Measurements from ENCODE around the gene TWIST2. TPM values are rescaled to one million over a fixed set of nuclear protein-coding genes. Genes with fewer than 3 reads are reported as not detected.

The TWIST2 gene
- total and polyA plus RNA-seq, 4 donors: 2.2 to 9.1 (median 4.3) TPM

- peak in 1 of 6 donors; percentile 26 for DNase-seq (ENCODE audit: low read depth in 4 of 6, low spot score in 6 of 6)
- Histone ChIP-seq H3K27ac (ENCODE audit: low read depth, low read length) (peak overlapping the region; percentile 79), H3K9me3 (ENCODE audit: control insufficient read depth, insufficient read depth, low read length) (no peaks in the 10 kb centered on the region), H3K27me3 (ENCODE audit: control insufficient read depth, insufficient read depth, low read length) (peaks cover 68% of the 10 kb centered on the region), H3K4me1 (ENCODE audit: control insufficient read depth, insufficient read depth, low read length) (peaks cover 30% of the 10 kb centered on the region), H3K4me3 (ENCODE audit: low read depth, low read length) (peak overlapping the region; percentile 52), H3K36me3 (ENCODE audit: control insufficient read depth, insufficient read depth, low read length) (no peaks in the 10 kb centered on the region)
- 3% methylated on average over 80 of the region's 80 CpGs for WGBS (ENCODE audit: insufficient coverage)
These were observed 1.1 kb upstream of the TWIST2 start for GRCh38 chr2:238846628-238847418.

GRCh38 chr2:238847419-238847801 lies 475 bp upstream of the TWIST2 start:
- Histone ChIP-seq H3K4me3 (ENCODE audit: low read depth, low read length) (peak overlapping the region; percentile 52), H3K9me3 (ENCODE audit: control insufficient read depth, insufficient read depth, low read length) (no peaks in the 10 kb centered on the region), H3K27ac (ENCODE audit: low read depth, low read length) (peak overlapping the region; percentile 79), H3K36me3 (ENCODE audit: control insufficient read depth, insufficient read depth, low read length) (no peaks in the 10 kb centered on the region), H3K4me1 (ENCODE audit: control insufficient read depth, insufficient read depth, low read length) (peaks cover 30% of the 10 kb centered on the region), H3K27me3 (ENCODE audit: control insufficient read depth, insufficient read depth, low read length) (peaks cover 70% of the 10 kb centered on the region)
- DNase-seq (ENCODE audit: low read depth in 4 of 6, low spot score in 6 of 6): peak in 1 of 6 donors; percentile 17
- 6% methylated on average over 30 of the region's 30 CpGs for WGBS (ENCODE audit: insufficient coverage)

GRCh38 chr2:238848691-238848975 lies 748 bp downstream of the TWIST2 start:
- WGBS (ENCODE audit: insufficient coverage): 4% methylated on average over 36 of the region's 36 CpGs
- DNase-seq (ENCODE audit: low read depth in 4 of 6, low spot score in 6 of 6): no peak
- Histone ChIP-seq H3K9me3 (ENCODE audit: control insufficient read depth, insufficient read depth, low read length) (no peaks in the 10 kb centered on the region), H3K27me3 (ENCODE audit: control insufficient read depth, insufficient read depth, low read length) (peaks cover 70% of the 10 kb centered on the region), H3K27ac (ENCODE audit: low read depth, low read length) (no peak overlapping the region), H3K4me1 (ENCODE audit: control insufficient read depth, insufficient read depth, low read length) (peaks cover 30% of the 10 kb centered on the region), H3K36me3 (ENCODE audit: control insufficient read depth, insufficient read depth, low read length) (no peaks in the 10 kb centered on the region), H3K4me3 (ENCODE audit: low read depth, low read length) (peak overlapping the region; percentile 60)

- Histone ChIP-seq H3K36me3 (ENCODE audit: control insufficient read depth, insufficient read depth, low read length) (no peaks in the 10 kb centered on the region), H3K9me3 (ENCODE audit: control insufficient read depth, insufficient read depth, low read length) (no peaks in the 10 kb centered on the region), H3K27me3 (ENCODE audit: control insufficient read depth, insufficient read depth, low read length) (peaks cover 69% of the 10 kb centered on the region), H3K27ac (ENCODE audit: low read depth, low read length) (no peak overlapping the region), H3K4me3 (ENCODE audit: low read depth, low read length) (peak overlapping the region; percentile 47), H3K4me1 (ENCODE audit: control insufficient read depth, insufficient read depth, low read length) (peaks cover 30% of the 10 kb centered on the region)
- 3% methylated on average over 70 of the region's 70 CpGs for WGBS (ENCODE audit: insufficient coverage)
- peak in 1 of 6 donors; percentile 15 for DNase-seq (ENCODE audit: low read depth in 4 of 6, low spot score in 6 of 6)
These were observed 1.3 kb downstream of the TWIST2 start for GRCh38 chr2:238848976-238849853.

- Histone ChIP-seq H3K27ac (ENCODE audit: low read depth, low read length) (no peak overlapping the region), H3K4me1 (ENCODE audit: control insufficient read depth, insufficient read depth, low read length) (peaks cover 34% of the 10 kb centered on the region)
These were observed 2.2 kb downstream of the TWIST2 start for GRCh38 chr2:238850091-238850490.

GRCh38 chr2:238851026-238851425 lies 3.1 kb downstream of the TWIST2 start:
- H3K36me3 ChIP-seq (ENCODE audit: control insufficient read depth, insufficient read depth, low read length): no peaks in the 10 kb centered on the region
- H3K9me3 ChIP-seq (ENCODE audit: control insufficient read depth, insufficient read depth, low read length): no peaks in the 10 kb centered on the region
- H3K27ac ChIP-seq (ENCODE audit: low read depth, low read length): no peak overlapping the region
- DNase-seq (ENCODE audit: low read depth in 4 of 6, low spot score in 6 of 6): no peak
- H3K4me3 ChIP-seq (ENCODE audit: low read depth, low read length): no peak overlapping the region
- WGBS (ENCODE audit: insufficient coverage): 80% methylated on average over 1 of the region's 5 CpGs
- H3K27me3 ChIP-seq (ENCODE audit: control insufficient read depth, insufficient read depth, low read length): peaks cover 60% of the 10 kb centered on the region
- H3K4me1 ChIP-seq (ENCODE audit: control insufficient read depth, insufficient read depth, low read length): peaks cover 29% of the 10 kb centered on the region

More at GRCh38 chr2:238850091-238850490, 2.2 kb downstream of the TWIST2 start:
- H3K4me3 ChIP-seq (ENCODE audit: low read depth, low read length): peak overlapping the region; percentile 47
- H3K27me3 ChIP-seq (ENCODE audit: control insufficient read depth, insufficient read depth, low read length): peaks cover 68% of the 10 kb centered on the region
- H3K36me3 ChIP-seq (ENCODE audit: control insufficient read depth, insufficient read depth, low read length): no peaks in the 10 kb centered on the region
- no peaks in the 10 kb centered on the region for H3K9me3 ChIP-seq (ENCODE audit: control insufficient read depth, insufficient read depth, low read length)
- whole genome bisulfite sequencing (ENCODE audit: insufficient coverage): no CpG with 5 or more reads among the region's 2 CpGs
- no peak for DNase-seq (ENCODE audit: low read depth in 4 of 6, low spot score in 6 of 6)

GRCh38 chr2:238851761-238852160 lies 3.9 kb downstream of the TWIST2 start:
- peaks cover 53% of the 10 kb centered on the region for H3K27me3 ChIP-seq (ENCODE audit: control insufficient read depth, insufficient read depth, low read length)
- H3K4me3 ChIP-seq (ENCODE audit: low read depth, low read length): no peak overlapping the region
- no peak overlapping the region for H3K27ac ChIP-seq (ENCODE audit: low read depth, low read length)
- H3K36me3 ChIP-seq (ENCODE audit: control insufficient read depth, insufficient read depth, low read length): no peaks in the 10 kb centered on the region
- H3K4me1 ChIP-seq (ENCODE audit: control insufficient read depth, insufficient read depth, low read length): peaks cover 22% of the 10 kb centered on the region
- H3K9me3 ChIP-seq (ENCODE audit: control insufficient read depth, insufficient read depth, low read length): no peaks in the 10 kb centered on the region
- no peak for DNase-seq (ENCODE audit: low read depth in 4 of 6, low spot score in 6 of 6)
- 92% methylated on average over 2 of the region's 3 CpGs for whole genome bisulfite sequencing (ENCODE audit: insufficient coverage)

GRCh38 chr2:238852206-238852869 lies 4.5 kb downstream of the TWIST2 start:
- no CpG with 5 or more reads among the region's 9 CpGs for WGBS (ENCODE audit: insufficient coverage)
- peaks cover 48% of the 10 kb centered on the region for H3K27me3 ChIP-seq (ENCODE audit: control insufficient read depth, insufficient read depth, low read length)

GRCh38 chr2:238853218-238853617 lies 5.3 kb downstream of the TWIST2 start:
- H3K4me1 ChIP-seq (ENCODE audit: control insufficient read depth, insufficient read depth, low read length): peaks cover 14% of the 10 kb centered on the region

More at GRCh38 chr2:238852206-238852869, 4.5 kb downstream of the TWIST2 start:
- Histone ChIP-seq H3K4me1 (ENCODE audit: control insufficient read depth, insufficient read depth, low read length) (peaks cover 18% of the 10 kb centered on the region), H3K9me3 (ENCODE audit: control insufficient read depth, insufficient read depth, low read length) (no peaks in the 10 kb centered on the region), H3K36me3 (ENCODE audit: control insufficient read depth, insufficient read depth, low read length) (no peaks in the 10 kb centered on the region), H3K27ac (ENCODE audit: low read depth, low read length) (no peak overlapping the region), H3K4me3 (ENCODE audit: low read depth, low read length) (no peak overlapping the region)
- DNase-seq (ENCODE audit: low read depth in 4 of 6, low spot score in 6 of 6): no peak

More at GRCh38 chr2:238853218-238853617, 5.3 kb downstream of the TWIST2 start:
- no peaks in the 10 kb centered on the region for H3K36me3 ChIP-seq (ENCODE audit: control insufficient read depth, insufficient read depth, low read length)
- no peak for DNase-seq (ENCODE audit: low read depth in 4 of 6, low spot score in 6 of 6)
- H3K27me3 ChIP-seq (ENCODE audit: control insufficient read depth, insufficient read depth, low read length): peaks cover 41% of the 10 kb centered on the region
- no peak overlapping the region for H3K4me3 ChIP-seq (ENCODE audit: low read depth, low read length)
- no peak overlapping the region for H3K27ac ChIP-seq (ENCODE audit: low read depth, low read length)
- H3K9me3 ChIP-seq (ENCODE audit: control insufficient read depth, insufficient read depth, low read length): no peaks in the 10 kb centered on the region
- no CpG with 5 or more reads among the region's 1 CpG for WGBS (ENCODE audit: insufficient coverage)

All from spinal cord (tissue), 10 donors.